HG03159 (cell line): ENCODE results near the gene RNF130.

Experiments used
- ATAC-seq: cut with Tn5 transposase; IDR thresholded peaks from one replicate; pipeline ENCODE4 v1.9.1; 2021; ENCODE audit warnings: mild to moderate bottlenecking, moderate library complexity; ENCODE audit not compliant: unreplicated experiment

Gene RNF130

DNA sequence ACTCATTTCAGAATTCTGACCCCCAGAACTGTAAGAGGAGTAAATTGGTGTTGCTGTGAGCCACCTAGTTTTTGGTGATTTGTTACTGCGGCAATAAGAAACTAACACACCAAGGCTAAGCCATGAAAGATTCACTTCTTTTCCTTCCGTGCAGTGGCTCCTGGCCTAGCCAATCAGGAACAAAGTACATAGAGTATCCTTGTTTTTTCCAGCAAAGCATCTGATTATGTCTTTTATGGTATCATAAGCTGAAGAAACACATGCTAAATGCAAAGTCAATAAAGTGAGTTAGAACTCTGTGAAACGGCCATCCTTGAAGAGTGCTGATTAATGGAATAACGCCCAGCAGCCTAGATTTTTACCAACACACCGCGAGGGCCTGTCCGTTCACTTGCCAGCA lies 11.4 kb downstream of the RNF130 start:
- no peak for ATAC-seq

- no peak for ATAC-seq
These were observed 12.2 kb downstream of the RNF130 start for GRCh38 chr5:180059326-180059725.

GRCh38 chr5:180056153-180056552 lies 15.4 kb downstream of the RNF130 start:
- ATAC-seq = no peak

DNA sequence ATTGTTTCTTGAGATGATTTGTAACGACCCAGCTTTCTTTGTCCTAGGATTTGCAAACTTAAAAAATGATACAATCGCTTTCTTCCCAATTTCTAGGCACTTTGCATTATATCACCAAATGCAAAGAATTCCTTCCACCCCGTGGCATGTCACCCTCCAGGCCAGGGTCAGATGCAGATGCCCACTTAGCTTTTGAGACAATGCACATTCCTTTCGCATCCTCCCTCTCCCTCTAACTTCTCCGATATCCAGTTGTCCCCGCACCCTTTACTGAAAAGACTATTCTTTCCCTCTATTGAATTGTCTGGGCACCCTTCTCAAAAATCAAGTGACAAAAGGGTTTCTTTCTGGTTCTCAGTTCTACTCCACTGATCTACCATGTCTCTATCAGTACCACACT lies 17.3 kb downstream of the RNF130 start:
- no peak for ATAC-seq

DNA sequence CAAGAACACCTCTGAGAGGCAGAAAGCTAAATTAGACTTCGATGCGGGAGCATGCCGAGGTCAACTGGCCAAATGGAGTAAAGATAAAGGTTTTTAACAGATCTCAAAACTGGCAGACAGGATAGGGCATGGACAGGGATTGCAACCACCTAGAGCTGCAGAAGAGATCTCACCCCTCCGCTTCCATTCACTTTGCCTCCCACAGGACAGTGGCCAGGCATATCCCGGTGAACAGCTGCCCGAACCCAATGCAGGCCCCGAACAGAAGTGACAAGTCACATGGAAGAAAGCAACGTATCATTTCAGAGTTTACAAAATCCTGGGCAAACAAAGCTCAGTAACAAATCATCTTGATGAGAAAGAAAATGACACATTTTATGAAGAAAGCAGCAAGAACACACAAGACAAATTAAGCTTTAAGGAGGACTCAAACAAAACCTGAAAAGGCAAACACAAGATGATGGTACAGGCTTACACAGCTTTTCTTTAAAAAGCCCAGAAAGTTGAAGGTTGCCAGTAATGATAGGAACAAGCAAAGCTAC lies 18.4 kb downstream of the RNF130 start:
- no peak for ATAC-seq

DNA sequence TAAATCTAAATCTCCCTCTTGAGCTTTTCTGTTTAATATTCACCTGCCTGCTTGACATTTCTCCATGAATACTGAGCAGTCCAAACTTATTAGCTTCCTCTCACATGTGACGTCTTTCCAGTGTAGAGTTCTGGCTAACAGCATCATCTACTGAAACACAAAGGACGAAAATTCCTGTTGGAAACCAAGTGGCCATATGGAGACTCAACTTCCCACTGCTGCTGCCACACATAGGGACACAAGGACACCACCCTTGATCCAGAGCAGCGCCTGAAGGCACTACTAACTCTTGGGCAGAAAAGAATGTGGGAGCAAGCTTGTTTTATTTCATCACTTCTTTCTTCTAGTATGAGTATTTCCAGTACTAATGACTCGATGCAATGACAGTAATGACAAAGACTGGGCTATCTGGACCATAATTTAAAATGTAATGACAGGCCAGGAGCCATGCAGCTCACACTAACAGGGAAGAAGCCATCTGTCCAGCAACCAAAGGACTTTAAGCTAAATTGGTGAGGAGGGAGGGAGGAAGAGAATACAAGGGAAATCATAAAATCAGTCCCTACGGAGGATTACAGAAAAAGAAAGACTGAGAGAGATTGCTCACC lies 19.2 kb downstream of the RNF130 start:
- no peak for ATAC-seq

- no peak for ATAC-seq
These were observed 21.2 kb downstream of the RNF130 start for GRCh38 chr5:180050121-180050940.

- no peak for ATAC-seq
These were observed 22.4 kb downstream of the RNF130 start for GRCh38 chr5:180049185-180049548.

- ATAC-seq = no peak
These were observed 23.9 kb downstream of the RNF130 start for GRCh38 chr5:180047667-180048066.

GRCh38 chr5:180046656-180047055 lies 24.9 kb downstream of the RNF130 start:
- ATAC-seq = no peak

GRCh38 chr5:180045889-180046499 lies 25.6 kb downstream of the RNF130 start:
- no peak for ATAC-seq

DNA sequence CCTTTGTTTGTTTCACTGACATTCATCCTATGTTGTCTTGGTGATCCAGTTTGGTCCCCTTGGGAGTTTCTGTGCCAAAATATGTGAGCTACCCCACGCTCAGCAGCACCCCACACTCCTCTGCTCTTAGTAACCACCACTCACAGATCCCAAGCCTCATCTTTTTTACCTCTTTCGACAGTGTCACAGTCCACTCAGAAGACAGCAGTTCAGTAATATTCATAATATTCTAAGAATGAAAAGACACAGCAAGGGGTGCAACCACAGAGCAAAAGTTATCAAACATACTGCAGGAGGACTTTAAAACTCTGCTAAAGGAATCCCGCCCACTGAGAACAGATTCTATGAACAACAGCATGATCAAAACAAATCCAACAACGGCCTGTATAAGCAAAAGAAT lies 28.2 kb downstream of the RNF130 start:
- ATAC-seq = no peak

DNA sequence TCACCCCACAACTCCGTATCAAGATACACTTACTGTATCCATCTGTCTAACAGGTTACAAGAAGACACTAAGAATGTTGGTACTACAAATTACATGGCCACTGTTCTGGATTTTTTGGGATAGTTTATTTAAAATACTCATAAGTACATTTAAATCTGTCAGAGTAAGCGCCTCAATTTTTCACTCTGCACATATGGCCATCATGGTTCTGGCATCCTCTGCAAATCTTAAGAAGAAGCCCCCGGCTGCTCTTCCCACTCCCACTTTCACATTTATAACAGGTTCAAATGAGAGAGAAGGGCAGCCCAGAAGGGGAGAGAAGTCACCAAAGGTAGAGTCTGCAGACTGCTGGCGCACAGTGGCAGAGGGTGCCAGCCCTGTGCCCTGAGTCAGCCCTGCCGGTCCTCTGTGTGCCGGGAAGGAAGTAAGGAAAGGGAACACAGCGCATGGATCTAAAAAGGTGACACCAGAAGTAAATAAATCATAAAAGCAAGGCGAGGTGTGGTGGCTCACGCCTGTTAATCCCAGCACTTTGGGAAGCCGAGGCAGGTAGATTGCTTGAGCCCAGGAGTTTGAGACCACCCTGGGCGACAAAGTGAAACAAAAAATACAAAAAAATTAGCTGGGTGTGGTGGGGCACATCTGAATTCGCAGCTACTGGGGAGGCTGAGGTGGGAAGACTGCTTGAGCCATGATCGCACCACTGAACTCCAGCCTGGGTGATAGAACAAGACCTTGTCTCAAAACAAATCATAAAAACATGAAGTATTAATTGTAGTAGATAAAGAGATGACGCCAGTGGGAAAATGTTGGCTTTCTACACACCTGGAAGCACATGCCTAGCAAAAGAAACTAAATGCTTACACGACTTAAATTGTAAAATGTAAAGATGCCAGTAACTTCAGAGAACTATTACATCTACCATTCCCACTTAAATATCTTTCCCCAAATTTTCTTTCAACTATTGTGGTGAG lies 30.0 kb downstream of the RNF130 start:
- no peak for ATAC-seq

DNA sequence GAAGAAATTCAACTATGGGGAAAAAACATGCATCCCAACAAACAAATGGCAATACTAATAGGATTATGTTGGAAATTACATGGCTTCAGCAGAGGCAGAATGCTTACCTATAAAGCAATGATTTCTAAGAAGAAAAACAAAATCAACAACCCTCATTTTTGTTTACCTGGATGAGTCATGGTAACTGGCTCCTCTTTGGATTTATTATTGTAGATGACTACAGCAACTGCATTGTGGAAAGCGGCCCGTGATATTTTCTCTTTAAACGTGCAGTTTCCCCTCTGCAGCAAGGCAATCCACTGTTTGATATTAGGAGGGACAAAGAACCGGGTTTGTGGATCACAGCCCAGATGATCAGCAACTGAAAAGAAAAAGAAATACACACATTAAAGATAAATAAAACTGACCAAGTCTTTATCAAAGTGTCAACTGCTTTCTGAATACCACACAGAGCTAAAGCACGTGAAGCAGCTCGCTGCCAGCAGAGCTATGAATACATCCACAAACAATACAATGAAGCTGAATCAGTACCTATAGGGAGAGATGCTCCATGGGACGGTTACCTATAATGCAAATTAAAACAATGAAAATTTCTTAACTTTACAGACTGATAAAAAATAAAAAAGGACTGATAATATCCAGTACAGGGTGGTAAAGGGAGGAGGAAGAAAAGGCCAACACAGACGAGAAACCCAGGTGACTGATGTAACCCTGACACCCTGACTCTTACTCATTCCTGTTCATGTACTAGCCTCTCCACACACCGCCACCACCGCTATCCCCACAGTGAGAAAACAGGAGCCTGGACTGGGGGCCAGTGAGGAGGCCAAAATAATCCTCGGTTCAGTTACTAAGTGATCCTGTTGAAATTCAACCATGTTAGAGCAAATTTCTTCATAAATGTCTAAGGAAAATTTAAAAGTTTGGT lies 31.0 kb downstream of the RNF130 start:
- no peak for ATAC-seq

DNA sequence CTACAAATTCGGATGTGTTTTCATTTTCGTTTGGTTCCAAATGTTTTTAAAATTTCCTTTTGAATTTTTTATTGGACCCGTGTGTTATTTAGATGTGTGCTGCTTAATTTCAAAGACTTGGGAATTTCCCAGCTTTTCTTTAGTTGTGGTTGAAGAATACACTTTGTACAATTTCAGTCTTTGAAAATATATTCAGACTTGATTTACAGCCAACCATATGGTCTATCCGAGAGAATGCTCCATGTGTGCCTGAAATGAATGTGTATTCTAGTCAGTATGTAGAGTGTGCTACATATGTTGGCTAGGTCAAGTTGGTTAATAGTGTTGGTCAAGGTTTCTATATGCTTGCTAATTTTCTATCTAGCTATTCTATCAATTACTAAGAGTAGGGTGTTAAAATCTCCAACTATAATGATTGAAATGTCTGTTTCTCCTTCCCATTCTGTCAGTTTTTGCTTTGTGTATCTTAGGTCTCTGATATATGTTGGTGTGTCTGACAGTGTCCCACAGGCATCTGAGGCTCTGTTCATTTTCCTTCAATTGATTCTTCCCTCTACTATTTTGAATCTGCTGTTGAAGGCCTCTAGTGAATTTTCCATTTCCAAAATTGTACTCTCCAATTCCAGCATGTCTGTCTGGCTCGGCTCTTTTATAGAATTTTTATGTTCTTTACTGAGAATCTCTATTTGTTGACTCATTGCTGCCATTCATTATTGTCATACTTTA lies 36.2 kb downstream of the RNF130 start:
- ATAC-seq = no peak

DNA sequence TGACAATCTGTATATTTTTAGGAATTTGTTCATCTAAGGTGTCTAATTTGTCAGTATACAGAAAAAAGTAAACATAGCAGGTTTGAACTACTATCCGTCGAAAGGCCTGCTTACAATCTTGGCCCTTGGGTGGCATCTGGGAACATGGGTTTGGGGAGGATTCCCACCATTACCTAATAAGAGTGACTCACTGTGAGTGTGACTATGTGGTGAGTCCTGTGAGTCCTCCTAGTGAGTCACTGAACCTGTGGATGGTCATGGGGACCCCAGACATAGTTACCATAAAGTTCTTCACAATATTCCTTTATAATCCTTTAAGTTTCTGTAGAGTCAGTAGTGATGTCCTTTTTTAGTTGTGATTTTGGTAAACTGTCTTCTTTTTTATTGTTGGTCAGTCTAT lies 37.0 kb downstream of the RNF130 start:
- no peak for ATAC-seq

DNA sequence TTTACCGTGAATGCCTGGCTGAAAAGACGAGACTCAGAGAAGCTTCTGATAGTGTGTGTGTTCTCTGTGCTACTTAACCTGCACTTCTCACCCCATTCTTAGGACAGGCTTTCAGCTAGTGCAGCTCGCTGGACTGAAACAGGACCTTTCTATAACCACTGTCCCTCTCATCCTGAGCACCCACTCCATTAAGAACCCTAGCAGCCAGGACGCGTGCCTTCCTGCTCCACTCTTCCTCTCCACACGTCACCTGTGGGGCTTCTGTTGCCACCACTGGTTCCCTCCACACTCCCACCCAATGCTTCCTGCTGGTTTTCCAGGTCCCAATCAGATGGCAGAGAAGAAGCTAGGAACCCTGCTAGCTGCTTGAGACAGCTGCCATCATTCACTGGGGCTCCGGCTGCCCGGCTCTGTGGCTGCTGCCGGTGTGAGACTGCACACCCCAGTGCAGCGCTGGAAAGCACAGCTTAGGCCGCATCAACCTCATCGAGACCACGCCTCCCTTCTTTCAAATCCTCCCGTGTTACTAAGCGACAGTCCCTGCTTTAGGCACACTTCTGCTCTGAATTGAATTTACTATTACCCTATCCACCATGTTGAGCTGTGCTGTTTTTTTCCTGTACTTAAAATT lies 44.0 kb downstream of the RNF130 start:
- ATAC-seq = no peak

- no peak for ATAC-seq
These were observed 44.7 kb downstream of the RNF130 start for GRCh38 chr5:180026734-180027458.
